H9 (cell line): ENCODE results near the gene CCNF. TPM values are rescaled to one million over a fixed set of nuclear protein-coding genes. Genes with fewer than 3 reads are reported as not detected.

Experiments used
- DNase-seq: peaks from one replicate; pipeline ENCODE4 v3.0.0-alpha.2; 2017
- H2AFZ ChIP-seq: one replicate; pipeline ENCODE4 v1.6.1; 2013; ENCODE audit warnings: mild to moderate bottlenecking, low read length, control low read depth, moderate library complexity
- H2AK5ac ChIP-seq: 2 replicates; pipeline ENCODE4 v1.6.1; 2013; ENCODE audit warnings: low read length, control low read depth, mixed read lengths; ENCODE audit not compliant: insufficient read length
- H2BK120ac ChIP-seq: one replicate; pipeline ENCODE4 v1.6.1; 2013; ENCODE audit warnings: low read depth, mild to moderate bottlenecking, low read length, control low read depth, inconsistent platforms; ENCODE audit not compliant: poor library complexity, severe bottlenecking
- H2BK12ac ChIP-seq: 2 replicates; pipeline ENCODE4 v1.6.1; 2013; ENCODE audit warnings: low read length, control low read depth, mixed read lengths, low read depth; ENCODE audit not compliant: insufficient read length
- H2BK15ac ChIP-seq: 2 replicates; pipeline ENCODE4 v1.6.1; 2013; ENCODE audit warnings: low read depth, low read length, control low read depth
- H2BK20ac ChIP-seq: one replicate; pipeline ENCODE4 v1.6.1; 2013; ENCODE audit warnings: low read depth, mild to moderate bottlenecking, low read length, control low read depth, inconsistent platforms; ENCODE audit not compliant: poor library complexity, severe bottlenecking
- H2BK5ac ChIP-seq: 2 replicates; pipeline ENCODE4 v1.6.1; 2013; ENCODE audit warnings: low read length, control low read depth, mixed read lengths; ENCODE audit not compliant: insufficient read length
- H3K14ac ChIP-seq: 2 replicates; pipeline ENCODE4 v1.6.1; 2013; ENCODE audit warnings: low read length, control low read depth; ENCODE audit not compliant: insufficient read depth
- H3K18ac ChIP-seq: 2 replicates; pipeline ENCODE4 v1.6.1; 2013; ENCODE audit warnings: low read depth, mild to moderate bottlenecking, mixed read lengths, low read length, control low read depth; ENCODE audit not compliant: insufficient read length
- H3K23ac ChIP-seq: 2 replicates; pipeline ENCODE4 v1.6.1; 2013; ENCODE audit warnings: low read length, control low read depth, mixed read lengths, low read depth; ENCODE audit not compliant: insufficient read length
- H3K23me2 ChIP-seq: 2 replicates; pipeline ENCODE4 v1.6.1; 2013; ENCODE audit warnings: low read depth, mild to moderate bottlenecking, mixed read lengths, low read length, control low read depth; ENCODE audit not compliant: insufficient read length, poor library complexity, severe bottlenecking
- H3K27ac ChIP-seq: 2 replicates; pipeline ENCODE4 v1.5.1; 2013; ENCODE audit warnings: low read length, control low read depth, mixed read lengths, low read depth; ENCODE audit not compliant: insufficient read length
- H3K27me3 ChIP-seq: 2 replicates; pipeline ENCODE4 v1.6.1; 2013; ENCODE audit warnings: low read length, control low read depth, inconsistent platforms; ENCODE audit not compliant: insufficient read depth
- H3K4ac ChIP-seq: 2 replicates; pipeline ENCODE4 v1.6.1; 2013; ENCODE audit warnings: low read depth, mild to moderate bottlenecking, control low read depth, inconsistent platforms, low read length, moderate library complexity
- H3K4me1 ChIP-seq: 2 replicates; pipeline ENCODE4 v1.6.1; 2013; ENCODE audit warnings: low read length, control low read depth, inconsistent platforms; ENCODE audit not compliant: insufficient read depth
- H3K4me2 ChIP-seq: 2 replicates; pipeline ENCODE4 v1.6.1; 2013; ENCODE audit warnings: low read length, control low read depth, mixed read lengths; ENCODE audit not compliant: insufficient read length, insufficient read depth
- H3K56ac ChIP-seq: 2 replicates; pipeline ENCODE4 v1.6.1; 2013; ENCODE audit warnings: low read depth, mild to moderate bottlenecking, mixed read lengths, low read length, control low read depth; ENCODE audit not compliant: insufficient read length
- H3K79me1 ChIP-seq: 2 replicates; pipeline ENCODE4 v1.6.1; 2013; ENCODE audit warnings: low read depth, mild to moderate bottlenecking, moderate library complexity, low read length, control low read depth, inconsistent platforms; ENCODE audit not compliant: insufficient read depth, poor library complexity, severe bottlenecking
- H3K79me2 ChIP-seq: 2 replicates; pipeline ENCODE4 v1.6.1; 2013; ENCODE audit warnings: low read length, control low read depth, inconsistent platforms; ENCODE audit not compliant: insufficient read depth
- H3K9ac ChIP-seq: 2 replicates; pipeline ENCODE4 v1.6.1; 2013; ENCODE audit warnings: low read length, control low read depth, mixed read lengths; ENCODE audit not compliant: insufficient read length; ENCODE audit errors: extremely low read depth
- H3K9me3 ChIP-seq: one replicate; pipeline ENCODE4 v1.6.1; 2013; ENCODE audit warnings: low read depth, low read length, inconsistent platforms; ENCODE audit not compliant: control insufficient read depth
- H3T11ph ChIP-seq: one replicate; pipeline ENCODE4 v1.6.1; 2013; ENCODE audit warnings: mild to moderate bottlenecking, low read length, control low read depth, inconsistent platforms
- H4K20me1 ChIP-seq: one replicate; pipeline ENCODE4 v1.6.1; 2013; ENCODE audit not compliant: control insufficient read depth, insufficient read length, insufficient read depth
- H4K5ac ChIP-seq: 2 replicates; pipeline ENCODE4 v1.6.1; 2013; ENCODE audit warnings: low read depth, mild to moderate bottlenecking, mixed read lengths, low read length, control low read depth; ENCODE audit not compliant: insufficient read length
- H4K8ac ChIP-seq: replicated peaks from 2 replicates; pipeline ENCODE4 v1.6.1; 2013; ENCODE audit warnings: low read length, control low read depth, mixed read lengths, low read depth; ENCODE audit not compliant: insufficient read length
- H4K91ac ChIP-seq: 2 replicates; pipeline ENCODE4 v1.6.1; 2013; ENCODE audit warnings: low read depth, mild to moderate bottlenecking, moderate library complexity, mixed read lengths, low read length, control low read depth; ENCODE audit not compliant: insufficient read length
- H3K27ac Mint-ChIP-seq, 3 experiments: 2 replicates in 2 of 3; 3 replicates in 1 of 3; pipeline ENCODE4 v1.8.0; 2020 to 2021; ENCODE audit warnings: mixed read lengths in 3 of 3, mild to moderate bottlenecking in 1 of 3, moderate library complexity in 1 of 3
- H3K27me3 Mint-ChIP-seq: 2 replicates; pipeline ENCODE4 v1.8.0; 2021; ENCODE audit warnings: low read depth, mild to moderate bottlenecking, moderate library complexity, mixed read lengths
- H3K36me3 Mint-ChIP-seq, 3 experiments: 2 replicates in 2 of 3; 3 replicates in 1 of 3; pipeline ENCODE4 v1.8.0; 2020 to 2021; ENCODE audit warnings: low read depth in 3 of 3, mixed read lengths in 3 of 3; ENCODE audit not compliant: insufficient read depth in 1 of 3
- H3K4me1 Mint-ChIP-seq, 2 experiments: 2 replicates each; pipeline ENCODE4 v1.8.0; 2020; ENCODE audit warnings: mixed read lengths in 2 of 2
- H3K4me3 Mint-ChIP-seq, 2 experiments: 2 replicates in 1 of 2; 3 replicates in 1 of 2; pipeline ENCODE4 v1.8.0; 2020 to 2021; ENCODE audit warnings: mild to moderate bottlenecking in 2 of 2, mixed read lengths in 2 of 2, moderate library complexity in 1 of 2
- H3K9me3 Mint-ChIP-seq, 2 experiments: 2 replicates in 1 of 2; 3 replicates in 1 of 2; pipeline ENCODE4 v1.8.0; 2020; ENCODE audit warnings: mild to moderate bottlenecking in 2 of 2, mixed read lengths in 2 of 2, moderate library complexity in 1 of 2
- whole genome bisulfite sequencing: extraction: QIAGEN DNeasy Blood & Tissue Kit; methylation state at CpG from one replicate; pipeline ENCODE4 v1.1.7; 2013; ENCODE audit warnings: missing lambda C conversion rate, low lambda C conversion rate, mixed read lengths; ENCODE audit not compliant: insufficient read length; ENCODE audit errors: extremely low coverage; 5-methylcytosine and 5-hydroxymethylcytosine counted together
- total RNA-seq: library from RNA; stranded (reverse); gene quantifications from 2 replicates; pipeline ENCODE4 v1.2.1, GENCODE V29; 2021
- TF ChIP-seq, protein P1 (sequence below): fragments of 200-600 bp; sonication (generic); conservative IDR thresholded peaks from 3 replicates; pipeline ENCODE4 v1.8.0; 2021; ENCODE audit warnings: antibody characterized with exemption, mild to moderate bottlenecking

Gene CCNF
- total RNA-seq, 1 experiment from 2014 or later: 61.6 TPM

DNA sequence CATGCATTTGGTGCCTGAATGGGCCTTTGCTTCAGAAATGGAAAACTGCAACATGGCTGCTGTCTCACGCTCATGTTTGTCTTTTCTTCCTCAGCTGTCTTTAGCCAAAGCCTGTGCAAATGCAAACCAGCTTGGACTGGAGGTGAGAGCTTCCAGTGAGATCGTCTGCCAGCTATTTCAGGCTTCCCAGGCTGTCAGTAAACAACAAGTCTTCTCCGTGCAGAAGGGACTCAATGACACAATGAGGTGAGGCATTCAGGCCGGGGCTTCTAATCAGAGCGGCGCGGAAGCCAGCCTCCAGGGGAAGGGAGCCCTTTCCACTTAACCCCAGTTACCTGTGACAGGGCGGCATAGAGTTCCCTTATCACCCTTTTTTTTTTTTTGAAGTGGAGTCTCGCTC is 14.3 kb downstream of the CCNF start:
- Histone ChIP-seq H2BK12ac (no peak overlapping the region), H4K91ac (no peak overlapping the region), H3T11ph (no peak overlapping the region), H2BK15ac (no peak overlapping the region), H3K23ac (no peak overlapping the region), H2BK120ac (no peak overlapping the region), H4K8ac (no peak overlapping the region), H4K5ac (no peak overlapping the region), H3K79me1 (no peaks in the 10 kb centered on the region), H2AK5ac (no peak overlapping the region), H2AFZ (no peak overlapping the region), H2BK5ac (no peak overlapping the region), H4K20me1 (no peaks in the 10 kb centered on the region), H3K27me3 (no peaks in the 10 kb centered on the region), H3K4me1 (no peaks in the 10 kb centered on the region), H3K79me2 (no peaks in the 10 kb centered on the region), H3K56ac (no peak overlapping the region), H3K27ac (no peak overlapping the region), H3K9me3 (no peaks in the 10 kb centered on the region), H3K14ac (no peak overlapping the region), H2BK20ac (no peak overlapping the region), H3K23me2 (no peaks in the 10 kb centered on the region), H3K4ac (no peak overlapping the region), H3K18ac (no peak overlapping the region), H3K4me2 (no peak overlapping the region), H3K9ac (no peak overlapping the region)
- DNase-seq: no peak
- Mint-ChIP-seq H3K27me3 (no peaks in the 10 kb centered on the region), H3K4me3 (no peak overlapping the region), H3K4me1 (no peaks in the 10 kb centered on the region), H3K27ac (no peak overlapping the region), H3K9me3 (no peaks in the 10 kb centered on the region), H3K36me3 (peaks cover 41 to 83% (median 75%) of the 10 kb centered on the region in 3 experiments; a peak in 6 of 7 replicates)
- TF ChIP-seq, protein P1, sequence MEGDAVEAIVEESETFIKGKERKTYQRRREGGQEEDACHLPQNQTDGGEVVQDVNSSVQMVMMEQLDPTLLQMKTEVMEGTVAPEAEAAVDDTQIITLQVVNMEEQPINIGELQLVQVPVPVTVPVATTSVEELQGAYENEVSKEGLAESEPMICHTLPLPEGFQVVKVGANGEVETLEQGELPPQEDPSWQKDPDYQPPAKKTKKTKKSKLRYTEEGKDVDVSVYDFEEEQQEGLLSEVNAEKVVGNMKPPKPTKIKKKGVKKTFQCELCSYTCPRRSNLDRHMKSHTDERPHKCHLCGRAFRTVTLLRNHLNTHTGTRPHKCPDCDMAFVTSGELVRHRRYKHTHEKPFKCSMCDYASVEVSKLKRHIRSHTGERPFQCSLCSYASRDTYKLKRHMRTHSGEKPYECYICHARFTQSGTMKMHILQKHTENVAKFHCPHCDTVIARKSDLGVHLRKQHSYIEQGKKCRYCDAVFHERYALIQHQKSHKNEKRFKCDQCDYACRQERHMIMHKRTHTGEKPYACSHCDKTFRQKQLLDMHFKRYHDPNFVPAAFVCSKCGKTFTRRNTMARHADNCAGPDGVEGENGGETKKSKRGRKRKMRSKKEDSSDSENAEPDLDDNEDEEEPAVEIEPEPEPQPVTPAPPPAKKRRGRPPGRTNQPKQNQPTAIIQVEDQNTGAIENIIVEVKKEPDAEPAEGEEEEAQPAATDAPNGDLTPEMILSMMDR: no peak
- WGBS: no CpG with 5 or more reads among the region's 9 CpGs
